Measurements from ENCODE around the gene ELOF1. TPM values are rescaled to one million over a fixed set of nuclear protein-coding genes. Genes with fewer than 3 reads are reported as not detected.

Gene ELOF1
- total RNA-seq, 6 experiments from 2014 or later, result 72.3 to 85.5 (median 78.7) TPM

- no peak for DNase-seq
Observed at GRCh38 chr19:11513946-11514345, 45.1 kb downstream of the ELOF1 start.

GRCh38 chr19:11510444-11510843, 48.6 kb downstream of the ELOF1 start:
- peaks cover 2% of the 10 kb centered on the region; the same call in 1 of the 2 replicates for H3K27me3 Mint-ChIP-seq (ENCODE audit: insufficient read depth)
- no peak overlapping the region for H3K4me3 Mint-ChIP-seq
- H3K27ac Mint-ChIP-seq, result no peak overlapping the region
- no peaks in the 10 kb centered on the region for H3K4me1 Mint-ChIP-seq (ENCODE audit: low read depth)
- TF ChIP-seq CTCF (IDR thresholded peaks at IDR 0.05), result no peak
- H3K36me3 Mint-ChIP-seq (ENCODE audit: low read depth), result no peaks in the 10 kb centered on the region
- DNase-seq, result no peak
- no peaks in the 10 kb centered on the region for H3K9me3 Mint-ChIP-seq

More at GRCh38 chr19:11513946-11514345, 45.1 kb downstream of the ELOF1 start:
- no peaks in the 10 kb centered on the region for H3K36me3 Mint-ChIP-seq (ENCODE audit: low read depth)
- no peak for TF ChIP-seq CTCF (IDR thresholded peaks at IDR 0.05)
- H3K27me3 Mint-ChIP-seq (ENCODE audit: insufficient read depth), result peaks cover 5% of the 10 kb centered on the region
- H3K9me3 Mint-ChIP-seq, result no peaks in the 10 kb centered on the region
- no peaks in the 10 kb centered on the region for H3K4me1 Mint-ChIP-seq (ENCODE audit: low read depth)
- no peak overlapping the region for H3K27ac Mint-ChIP-seq
- H3K4me3 Mint-ChIP-seq, result no peak overlapping the region

GRCh38 chr19:11507370-11508078, 51.5 kb downstream of the ELOF1 start:
- Mint-ChIP-seq H3K4me3 (no peak overlapping the region), H3K4me1 (ENCODE audit: low read depth) (peaks cover 8% of the 10 kb centered on the region), H3K27ac (no peak overlapping the region), H3K27me3 (ENCODE audit: insufficient read depth) (peaks cover 6% of the 10 kb centered on the region; the same call in 1 of the 2 replicates), H3K9me3 (no peaks in the 10 kb centered on the region), H3K36me3 (ENCODE audit: low read depth) (no peaks in the 10 kb centered on the region)
- no peak for TF ChIP-seq CTCF (IDR thresholded peaks at IDR 0.05)
- no peak for DNase-seq

GRCh38 chr19:11506967-11507366, 52.1 kb downstream of the ELOF1 start:
- no peak for DNase-seq
- no peak for TF ChIP-seq CTCF (IDR thresholded peaks at IDR 0.05)
- H3K36me3 Mint-ChIP-seq (ENCODE audit: low read depth), result no peaks in the 10 kb centered on the region
- no peaks in the 10 kb centered on the region for H3K9me3 Mint-ChIP-seq
- no peak overlapping the region; the same call in 1 of the 2 replicates for H3K27ac Mint-ChIP-seq
- peaks cover 8% of the 10 kb centered on the region for H3K4me1 Mint-ChIP-seq (ENCODE audit: low read depth)
- H3K4me3 Mint-ChIP-seq, result peak overlapping the region; percentile 47; the same call in 1 of the 2 replicates
- peaks cover 6% of the 10 kb centered on the region; the same call in 1 of the 2 replicates for H3K27me3 Mint-ChIP-seq (ENCODE audit: insufficient read depth)

GRCh38 chr19:11506101-11506555, 52.9 kb downstream of the ELOF1 start:
- Mint-ChIP-seq H3K4me1 (ENCODE audit: low read depth) (peaks cover 8% of the 10 kb centered on the region), H3K36me3 (ENCODE audit: low read depth) (peaks cover 5% of the 10 kb centered on the region; the same call in 1 of the 2 replicates), H3K27ac (peak overlapping the region; percentile 85; the same call in 1 of the 2 replicates), H3K4me3 (peak overlapping the region; percentile 86), H3K9me3 (no peaks in the 10 kb centered on the region), H3K27me3 (ENCODE audit: insufficient read depth) (peaks cover 6% of the 10 kb centered on the region; the same call in 1 of the 2 replicates)
- no peak for TF ChIP-seq CTCF (IDR thresholded peaks at IDR 0.05)
- no peak for DNase-seq
